Endothelial cell of hepatic sinusoid (primary cell): ENCODE data around the gene RECK.
"Not testable (repeated sequence)": the region's sequence is repeated elsewhere in the genome, so short reads cannot be mapped to it uniquely, and the experiment has no call there.

Experiments
- in situ Hi-C: cut with HindIII; loops from 2 replicates; pipeline ENCODE4 v1.10.0; 2017; ENCODE audit warnings: low sequenced_read_pairs

Gene RECK, protein sequence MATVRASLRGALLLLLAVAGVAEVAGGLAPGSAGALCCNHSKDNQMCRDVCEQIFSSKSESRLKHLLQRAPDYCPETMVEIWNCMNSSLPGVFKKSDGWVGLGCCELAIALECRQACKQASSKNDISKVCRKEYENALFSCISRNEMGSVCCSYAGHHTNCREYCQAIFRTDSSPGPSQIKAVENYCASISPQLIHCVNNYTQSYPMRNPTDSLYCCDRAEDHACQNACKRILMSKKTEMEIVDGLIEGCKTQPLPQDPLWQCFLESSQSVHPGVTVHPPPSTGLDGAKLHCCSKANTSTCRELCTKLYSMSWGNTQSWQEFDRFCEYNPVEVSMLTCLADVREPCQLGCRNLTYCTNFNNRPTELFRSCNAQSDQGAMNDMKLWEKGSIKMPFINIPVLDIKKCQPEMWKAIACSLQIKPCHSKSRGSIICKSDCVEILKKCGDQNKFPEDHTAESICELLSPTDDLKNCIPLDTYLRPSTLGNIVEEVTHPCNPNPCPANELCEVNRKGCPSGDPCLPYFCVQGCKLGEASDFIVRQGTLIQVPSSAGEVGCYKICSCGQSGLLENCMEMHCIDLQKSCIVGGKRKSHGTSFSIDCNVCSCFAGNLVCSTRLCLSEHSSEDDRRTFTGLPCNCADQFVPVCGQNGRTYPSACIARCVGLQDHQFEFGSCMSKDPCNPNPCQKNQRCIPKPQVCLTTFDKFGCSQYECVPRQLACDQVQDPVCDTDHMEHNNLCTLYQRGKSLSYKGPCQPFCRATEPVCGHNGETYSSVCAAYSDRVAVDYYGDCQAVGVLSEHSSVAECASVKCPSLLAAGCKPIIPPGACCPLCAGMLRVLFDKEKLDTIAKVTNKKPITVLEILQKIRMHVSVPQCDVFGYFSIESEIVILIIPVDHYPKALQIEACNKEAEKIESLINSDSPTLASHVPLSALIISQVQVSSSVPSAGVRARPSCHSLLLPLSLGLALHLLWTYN

DNA sequence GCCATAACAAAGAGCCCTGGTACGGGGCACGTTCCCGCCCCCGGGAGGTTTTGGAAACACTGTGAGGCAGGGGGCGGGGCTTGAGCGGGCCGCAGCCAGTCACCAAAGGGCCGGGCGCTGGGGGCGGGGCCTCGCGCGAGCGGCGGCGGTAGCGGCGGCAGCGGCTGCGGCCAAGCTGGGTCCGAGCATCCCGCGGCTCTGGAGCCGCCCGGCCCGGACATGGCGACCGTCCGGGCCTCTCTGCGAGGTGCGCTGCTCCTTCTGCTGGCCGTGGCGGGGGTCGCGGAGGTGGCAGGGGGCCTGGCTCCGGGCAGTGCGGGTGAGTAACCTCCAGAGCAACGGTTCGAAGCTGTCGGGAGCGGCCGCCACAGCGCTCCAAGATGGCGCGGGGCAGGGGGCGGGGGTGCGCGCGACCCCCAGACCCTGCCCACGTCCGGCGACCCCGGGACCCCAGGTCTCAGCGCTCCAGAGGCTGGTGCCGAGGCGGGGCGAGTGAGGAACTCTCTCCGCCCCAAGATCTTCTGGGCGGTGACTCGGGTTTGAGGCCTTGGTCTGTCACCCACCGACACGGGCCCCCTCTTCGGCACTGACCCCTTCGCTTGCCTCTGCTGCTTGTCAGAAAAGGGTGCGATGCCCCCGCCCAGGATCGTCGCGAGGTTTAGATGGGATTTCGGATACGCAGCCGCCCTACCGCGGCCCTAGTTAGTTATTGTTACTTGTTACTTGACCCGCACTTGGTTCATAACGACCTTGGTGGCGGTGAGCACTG is at the start of gene RECK:
Gene RECK, plus strand, starts transcription at position 134 of the 769 bp plus-strand sequence. Its CDS starts 86 bp downstream, at position 220.
- in situ Hi-C loops: no loop called here

DNA sequence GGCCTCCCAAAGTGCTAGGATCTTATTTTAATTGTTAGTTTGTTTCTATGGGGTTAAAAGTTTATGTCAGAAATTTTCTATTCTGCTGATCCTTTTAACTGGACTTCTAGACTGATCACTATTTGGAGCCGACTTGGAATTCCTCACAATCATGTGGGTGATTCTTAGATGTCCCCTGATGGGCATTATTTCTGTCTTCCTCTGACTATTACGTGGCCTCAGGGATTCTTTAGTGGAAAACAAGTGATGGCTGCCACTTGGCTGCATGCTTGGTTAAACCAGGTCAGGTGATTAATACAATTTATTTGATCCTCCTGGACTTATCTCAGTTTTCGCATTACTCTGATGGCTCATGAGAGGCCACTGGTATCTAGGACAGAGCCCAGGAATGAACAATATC is 46.6 kb upstream of the RECK start:
- in situ Hi-C loops: no loop called here

DNA sequence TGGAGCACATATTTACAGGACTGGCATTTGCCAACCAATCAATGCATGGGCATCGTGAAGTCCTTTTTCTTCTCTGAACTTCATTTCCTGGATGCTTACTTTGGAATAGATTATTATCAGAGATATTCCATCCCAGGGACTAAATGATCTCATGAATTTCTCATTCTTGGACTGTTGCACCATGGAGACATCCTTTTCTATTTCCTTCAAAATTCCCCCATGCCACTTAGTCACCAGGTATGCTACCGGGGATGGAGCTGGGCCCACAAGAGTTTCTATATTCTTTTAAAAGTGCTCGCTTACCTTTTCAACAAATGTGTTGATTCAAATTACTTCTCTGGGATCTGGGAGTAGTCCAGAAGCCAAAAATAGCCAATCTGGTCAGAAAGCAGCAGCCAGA is 43.6 kb upstream of the RECK start:
- in situ Hi-C loops: not testable (repeated sequence)

DNA sequence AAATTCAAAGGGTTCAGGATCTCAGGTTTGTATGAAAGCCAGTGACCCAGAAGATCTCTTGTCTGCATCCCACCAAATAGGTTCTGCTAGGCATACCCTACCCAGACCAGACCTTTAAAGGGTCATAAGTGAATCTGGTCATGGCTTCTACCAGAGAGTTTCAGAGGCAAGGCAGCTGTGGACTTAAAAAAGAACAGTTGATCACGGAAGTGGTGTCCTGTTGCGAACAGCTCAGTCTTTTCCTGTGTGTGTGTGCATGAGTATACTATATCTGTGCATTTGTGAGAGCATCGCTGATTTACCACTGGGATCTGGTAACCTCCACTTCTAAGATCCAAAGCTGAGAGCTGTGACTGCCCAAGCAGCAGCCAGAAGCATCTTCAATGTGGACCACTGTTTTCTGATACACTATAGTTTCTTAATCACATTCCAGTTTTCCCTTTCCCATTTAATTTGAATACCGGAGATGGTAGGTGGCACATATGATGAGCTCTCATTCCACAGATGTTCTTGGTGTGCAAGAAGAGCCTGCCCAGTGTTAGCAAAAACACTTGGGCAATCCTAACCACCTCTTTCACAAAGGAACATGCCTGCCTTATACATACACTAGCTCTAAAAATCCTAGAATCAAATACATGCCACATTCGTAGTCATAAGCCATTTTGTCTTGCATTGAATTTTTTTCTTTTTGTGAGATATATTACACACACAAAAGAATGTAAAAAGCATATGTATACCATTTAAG is 42.6 kb upstream of the RECK start:
- in situ Hi-C loops: no loop called here

DNA sequence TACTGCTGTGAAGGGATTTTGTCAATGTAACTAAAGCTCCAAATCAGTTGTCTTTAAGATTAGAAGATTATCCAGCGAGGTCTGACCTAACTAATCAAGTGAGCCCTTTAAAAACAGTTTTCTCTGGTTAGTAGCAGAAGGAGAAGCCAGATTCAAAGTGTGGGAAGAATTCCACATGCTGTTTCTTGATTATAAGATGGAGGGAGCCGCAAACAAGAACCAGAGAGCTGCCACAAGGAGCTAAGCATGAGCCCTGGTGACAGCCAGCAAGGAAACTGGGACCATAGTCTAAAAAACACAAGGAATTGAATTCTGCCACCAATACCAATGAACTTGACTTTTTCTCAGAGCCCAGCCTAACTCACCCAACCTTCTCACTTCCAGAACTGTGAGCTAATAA is 41.8 kb upstream of the RECK start:
- in situ Hi-C loops: no loop called here

DNA sequence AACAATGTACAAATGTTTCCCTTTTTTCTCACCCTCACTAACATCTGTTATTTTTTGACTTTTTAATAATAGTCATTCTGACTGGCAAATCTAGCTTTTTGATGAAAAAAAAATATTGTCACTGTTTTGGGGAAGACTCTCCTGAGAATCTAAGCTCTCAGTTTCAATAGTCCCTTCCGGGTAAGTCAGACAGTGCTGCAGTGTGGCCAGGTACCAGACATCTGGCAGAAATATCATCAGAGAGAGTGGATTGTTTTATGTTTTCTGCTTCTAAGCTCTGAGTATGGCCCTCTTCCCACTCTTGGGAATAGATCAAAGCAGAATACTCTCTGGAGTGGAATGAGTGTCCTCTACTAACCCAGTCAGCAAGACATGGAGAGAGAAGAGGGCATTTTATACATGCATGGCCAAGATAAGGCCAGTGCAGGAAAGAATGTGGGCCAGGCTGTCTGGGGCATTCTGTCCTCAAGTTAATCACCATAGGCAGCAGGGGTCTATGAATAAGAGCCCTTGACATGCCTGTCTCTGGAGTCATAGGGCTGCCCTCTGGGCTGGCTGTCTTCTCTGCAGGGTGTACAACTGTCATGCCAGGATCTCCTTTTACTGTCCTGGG is 40.2 kb upstream of the RECK start:
- in situ Hi-C loops: no loop called here

DNA sequence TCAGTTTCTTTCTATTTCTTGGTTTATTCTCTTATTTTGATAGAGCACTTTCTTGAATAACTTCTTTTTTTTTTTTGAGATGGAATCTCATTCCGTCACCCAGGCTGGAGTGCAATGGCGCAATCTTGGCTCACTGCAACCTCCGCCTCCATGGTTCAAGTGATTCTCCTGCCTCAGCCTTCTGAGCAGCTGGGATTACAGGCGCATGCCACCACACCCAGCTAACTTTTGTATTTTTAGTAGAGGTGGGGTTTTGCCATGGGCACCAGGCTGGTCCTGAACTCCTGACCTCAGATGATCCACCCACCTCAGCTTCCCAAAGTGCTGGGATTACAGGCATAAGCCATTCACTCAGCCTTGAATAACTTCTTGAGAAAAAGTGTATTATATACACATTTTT is 39.7 kb upstream of the RECK start:
- in situ Hi-C loops: not testable (repeated sequence)

DNA sequence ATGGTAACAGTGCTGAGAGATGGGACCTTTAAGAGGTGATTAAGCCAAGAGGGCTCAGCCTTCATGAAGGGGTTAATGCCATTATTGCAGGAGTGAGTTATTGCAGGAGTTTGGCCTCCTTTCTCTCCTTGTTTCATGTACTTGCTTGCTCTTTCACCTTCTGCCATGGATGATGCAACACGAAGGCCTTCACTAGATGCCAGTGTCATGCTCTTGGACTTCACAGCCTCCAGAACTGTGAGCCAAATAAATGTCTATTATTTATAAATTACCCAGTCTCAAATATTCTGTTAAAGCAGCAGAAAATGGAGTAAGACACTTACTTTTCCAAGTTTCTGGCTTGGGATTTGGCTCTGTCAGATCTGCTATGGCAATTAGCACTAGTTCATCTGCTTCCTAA is 38.4 kb upstream of the RECK start:
- in situ Hi-C loops: no loop called here

DNA sequence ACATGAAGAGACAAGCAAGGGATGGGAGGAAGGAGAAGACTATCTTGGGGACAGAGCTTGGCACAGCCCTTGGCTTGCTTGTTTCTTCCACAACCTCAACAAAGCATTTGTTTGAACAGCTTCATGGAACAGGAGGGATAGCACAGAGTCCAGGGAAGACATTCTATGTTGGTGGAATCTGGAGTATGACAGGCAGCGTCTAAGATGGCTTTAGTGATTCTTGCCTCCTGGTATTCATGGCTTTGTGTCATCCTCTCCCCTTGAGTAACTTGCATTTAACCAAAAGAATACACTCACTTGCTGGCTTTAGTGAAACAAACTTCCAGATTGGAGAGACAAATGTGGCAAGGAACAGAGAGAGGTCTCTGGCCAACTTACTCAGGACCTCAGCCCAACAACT is 30.8 kb upstream of the RECK start:
- in situ Hi-C loops: no loop called here

DNA sequence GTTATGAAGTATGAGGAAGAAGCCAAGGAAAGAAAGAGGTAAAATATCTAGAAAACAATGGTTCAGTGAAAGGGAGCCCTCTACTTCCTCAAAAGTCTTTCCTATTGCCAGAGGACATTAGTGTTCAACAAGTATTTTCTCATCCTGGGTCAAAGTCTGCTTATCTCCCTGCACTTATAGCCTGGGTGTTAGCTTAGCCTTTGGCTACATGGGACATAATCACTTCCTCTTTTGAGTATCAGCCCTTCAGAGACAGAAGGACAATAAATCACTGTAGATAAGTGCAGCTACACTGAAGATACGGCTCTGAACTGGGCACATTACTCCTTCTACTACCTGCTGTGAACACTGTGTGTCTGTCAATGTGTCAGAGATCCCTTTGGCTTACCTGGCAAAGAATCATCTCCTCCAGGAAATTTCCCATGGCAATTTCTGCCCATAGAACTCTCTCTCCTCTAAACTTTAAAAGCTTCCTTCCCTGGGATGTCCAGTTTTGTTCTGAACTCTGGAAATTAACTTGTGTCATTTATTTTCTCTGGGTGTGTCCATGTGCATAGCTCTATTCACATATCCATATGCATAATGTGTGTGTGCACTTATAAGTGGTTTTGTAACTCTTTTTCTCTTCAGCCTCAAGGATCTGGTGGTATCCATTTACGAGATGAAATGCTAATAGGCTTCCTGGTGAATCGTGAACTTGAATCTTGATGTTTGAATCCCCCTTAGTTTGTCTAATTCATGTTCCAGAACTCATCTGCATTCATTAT is 30.0 kb upstream of the RECK start:
- in situ Hi-C loops: no loop called here

DNA sequence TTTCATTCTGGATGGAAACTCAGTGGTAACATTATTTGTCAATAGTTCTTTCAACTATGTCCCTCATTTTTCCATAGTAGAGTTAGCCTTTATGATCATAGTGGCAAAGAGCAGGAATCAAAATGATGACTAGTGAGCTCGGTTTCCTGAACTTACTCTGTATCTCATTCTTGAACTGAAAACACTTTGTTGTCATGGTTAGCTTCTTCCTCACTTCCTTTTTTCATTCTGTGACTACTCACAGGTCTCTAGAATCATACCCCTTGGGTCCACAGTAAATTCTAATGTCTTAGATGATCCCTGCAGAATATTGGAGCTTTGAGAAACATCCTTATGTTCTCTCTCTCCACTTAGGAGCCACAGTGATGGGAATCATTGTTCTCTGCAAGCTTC is 29.4 kb upstream of the RECK start:
- in situ Hi-C loops: no loop called here

DNA sequence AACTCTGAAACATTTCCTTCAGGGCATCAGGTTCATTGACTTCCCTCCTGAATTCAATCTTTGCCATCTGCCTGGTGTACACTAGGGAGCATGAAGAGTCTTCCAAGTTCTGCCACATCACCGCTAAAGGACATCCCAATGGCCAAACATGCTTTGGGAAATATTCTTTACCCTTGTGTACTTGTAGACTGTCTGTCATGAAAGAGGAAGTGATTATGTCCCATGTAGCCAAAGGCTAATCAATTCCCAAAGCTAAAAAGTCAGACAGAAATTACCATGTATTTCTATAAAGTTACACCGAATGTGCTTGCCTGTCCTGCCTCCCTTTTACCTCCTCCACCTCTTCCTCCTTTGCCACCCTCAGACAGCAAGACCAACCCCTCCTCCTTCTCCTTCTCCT is 28.9 kb upstream of the RECK start:
- in situ Hi-C loops: no loop called here

DNA sequence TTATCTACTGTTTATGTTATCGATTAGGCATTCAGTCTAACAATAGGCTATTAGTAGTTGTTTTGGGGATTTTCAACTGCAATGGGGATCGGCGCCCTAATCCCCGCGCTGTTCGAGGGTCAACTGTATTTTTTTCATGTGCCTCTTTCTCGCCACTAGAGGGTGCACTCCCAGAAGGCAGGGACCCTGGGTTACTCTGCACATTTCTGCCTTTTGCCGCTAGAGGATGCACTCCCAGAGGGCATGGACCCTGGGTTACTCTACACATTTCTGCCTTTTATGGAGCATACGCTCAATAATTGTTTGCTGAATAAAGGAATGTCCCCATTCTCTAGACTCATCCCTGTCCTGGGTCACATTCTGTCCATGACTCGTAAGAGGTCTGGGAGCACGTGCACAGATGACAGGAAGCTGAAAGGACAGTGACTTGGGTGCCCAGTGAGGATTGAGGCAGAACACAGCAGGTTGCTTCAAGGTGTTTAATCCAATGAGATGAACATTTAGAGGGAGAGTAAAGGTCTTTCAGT is 27.9 kb upstream of the RECK start:
- in situ Hi-C loops: no loop called here

DNA sequence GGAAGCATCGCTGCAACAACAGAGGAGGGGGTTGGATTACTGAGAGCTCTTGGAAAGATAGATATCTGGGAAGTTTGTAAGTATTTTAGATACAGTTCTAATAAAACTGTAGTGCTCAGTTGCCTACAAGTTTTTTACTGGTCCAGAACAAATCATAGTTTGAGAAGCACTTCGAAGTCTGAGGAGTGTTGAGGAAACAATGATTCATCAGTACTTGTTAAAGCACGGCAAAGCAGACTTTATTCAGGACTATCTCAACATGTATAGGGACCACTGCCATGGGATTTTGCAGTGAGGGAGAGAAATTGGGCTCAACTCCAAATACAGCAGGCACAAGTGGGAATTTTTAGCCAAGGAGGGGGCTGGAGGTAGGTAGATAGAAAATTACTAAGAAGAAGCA is 25.3 kb upstream of the RECK start:
- in situ Hi-C loops: no loop called here

DNA sequence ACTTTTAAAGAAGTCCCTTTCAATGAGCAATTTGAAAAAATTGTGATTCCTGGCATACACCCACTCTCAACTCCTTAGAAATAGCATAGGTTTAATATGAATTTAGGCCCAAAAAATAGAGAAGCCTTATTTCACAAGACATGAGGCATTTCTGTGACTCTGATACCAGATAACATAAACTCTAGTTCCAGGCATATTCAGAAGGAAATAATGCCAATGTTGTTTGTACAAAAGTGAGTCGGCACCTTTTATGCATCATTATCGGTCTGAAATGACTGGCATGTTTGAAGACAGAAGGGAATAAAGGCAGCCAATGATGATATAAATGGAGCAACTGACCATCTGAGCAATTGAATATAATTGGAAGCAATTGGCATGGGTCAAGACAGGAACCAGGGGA is 19.4 kb upstream of the RECK start:
- in situ Hi-C loops: no loop called here

DNA sequence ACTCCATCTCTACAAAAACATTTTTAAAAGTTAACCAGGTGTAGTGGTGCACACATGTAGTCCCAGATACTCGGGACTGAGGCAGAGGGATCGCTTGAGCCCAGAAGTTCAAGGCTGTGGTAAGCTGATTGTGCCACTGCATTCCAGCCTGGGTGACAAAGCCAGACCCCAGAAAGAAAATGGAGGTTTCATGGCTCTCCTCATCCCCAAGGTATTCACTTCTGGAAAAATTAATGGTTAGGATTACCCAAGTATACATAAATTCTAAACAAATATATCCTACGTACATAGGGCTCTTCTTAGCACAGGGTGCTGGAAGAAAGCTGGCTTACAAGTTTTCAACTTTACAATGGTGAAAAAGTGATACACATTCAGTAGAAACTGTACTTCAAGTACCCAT is 18.6 kb upstream of the RECK start:
- in situ Hi-C loops: no loop called here

DNA sequence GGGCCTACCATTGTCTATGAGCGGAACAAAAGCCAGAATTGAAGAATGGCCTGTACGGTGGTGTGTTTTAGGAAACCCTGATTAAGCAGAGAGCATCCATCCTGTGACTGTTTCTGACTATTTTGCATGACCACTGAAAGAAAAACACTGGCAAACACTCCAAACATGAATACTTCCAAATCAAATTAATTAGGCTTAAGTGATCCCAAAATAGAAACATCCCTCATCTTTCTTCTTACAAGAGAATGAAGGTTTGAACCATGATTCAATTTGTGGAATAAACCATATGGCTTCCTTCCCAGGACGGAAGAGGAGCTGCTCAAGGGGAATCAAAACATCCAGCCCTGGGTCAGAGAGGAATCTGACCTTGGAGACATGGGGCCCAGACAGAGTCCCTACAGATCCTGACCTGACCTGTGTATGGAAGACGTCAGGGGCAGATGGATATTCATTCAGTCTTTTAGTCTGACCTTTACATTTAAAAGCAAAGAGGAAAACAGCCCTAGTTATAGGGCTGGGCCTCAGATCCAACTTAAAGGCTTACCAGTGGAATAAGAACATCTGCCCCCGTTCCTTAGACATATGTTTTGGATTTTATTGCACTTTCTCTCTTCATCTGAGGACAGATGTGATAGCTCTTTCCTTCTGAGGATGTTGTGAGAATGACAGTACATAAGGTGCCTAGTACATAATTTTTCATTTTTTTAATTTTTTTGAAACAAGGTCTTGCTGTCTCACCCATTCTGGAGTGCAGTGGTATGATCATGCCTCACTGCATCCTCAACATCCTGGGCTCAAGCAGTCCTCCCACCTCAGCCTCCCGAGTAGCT is 17.6 kb upstream of the RECK start:
- in situ Hi-C loops: no loop called here

DNA sequence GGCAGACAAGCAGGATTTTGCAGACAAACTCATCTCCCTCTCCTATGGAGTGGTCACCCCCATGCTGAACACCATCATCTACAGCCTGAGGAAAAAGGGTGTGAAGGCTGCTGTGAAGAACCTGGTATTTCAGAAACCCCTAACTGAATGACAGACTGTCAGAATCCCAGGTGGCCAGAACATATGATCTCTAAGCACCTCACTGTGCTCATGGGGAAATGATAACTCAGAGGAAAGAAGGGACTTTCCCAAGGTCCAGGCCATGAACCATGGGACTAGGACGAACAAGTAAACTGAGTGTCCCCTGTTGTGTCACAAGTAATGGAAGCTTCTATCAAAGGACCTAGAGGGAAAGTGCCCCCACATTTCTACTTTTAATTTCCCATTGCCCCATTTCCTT is 14.7 kb upstream of the RECK start:
- in situ Hi-C loops: no loop called here
